Measurements from ENCODE around the gene CNR2. TPM values are rescaled to one million over a fixed set of nuclear protein-coding genes. Genes with fewer than 3 reads are reported as not detected.

The CNR2 gene
- total RNA-seq, 1 experiment from 2014 or later = not detected

GRCh38 chr1:23823767-23824166 is 89.4 kb downstream of the CNR2 start:
- Mint-ChIP-seq H3K4me3 (peak overlapping the region; percentile 93 to 97; a peak in 4 of 5 replicates), H3K27me3 (ENCODE audit: low read depth) (no peaks in the 10 kb centered on the region; the same call in 1 of the 2 replicates), H3K36me3 (ENCODE audit: insufficient read depth in 1 of 3, low read depth in 3 of 3) (no peaks in the 10 kb centered on the region; a peak in 1 of 7 replicates), H3K27ac (0 out of 7 replicates have a peak overlapping the region, but pooled peaks of 1 of the 3 experiments have one; percentile 48), H3K9me3 (no peaks in the 10 kb centered on the region), H3K4me1 (peaks cover 15 to 18% of the 10 kb centered on the region in 2 experiments)
- DNase-seq = no peak
- Histone ChIP-seq H3T11ph (ENCODE audit: low read length) (no peak overlapping the region), H3K23me2 (ENCODE audit: insufficient read length, low read depth, low read length, poor library complexity, severe bottlenecking) (peaks cover 3% of the 10 kb centered on the region), H3K79me1 (ENCODE audit: insufficient read depth, low read depth, low read length, poor library complexity, severe bottlenecking) (no peaks in the 10 kb centered on the region), H3K4me2 (ENCODE audit: insufficient read depth, insufficient read length, low read length) (peak overlapping the region; percentile 98), H3K18ac (ENCODE audit: insufficient read length, low read depth, low read length) (no peak overlapping the region), H2BK12ac (ENCODE audit: insufficient read length, low read depth, low read length) (no peak overlapping the region), H2BK5ac (ENCODE audit: insufficient read length, low read length) (no peak overlapping the region), H4K8ac (replicated peaks; ENCODE audit: insufficient read length, low read depth, low read length) (no peak overlapping the region), H2AK5ac (ENCODE audit: insufficient read length, low read length) (no peak overlapping the region), H2BK120ac (ENCODE audit: low read depth, low read length, poor library complexity, severe bottlenecking) (no peak overlapping the region), H3K27me3 (ENCODE audit: insufficient read depth, low read length) (no peaks in the 10 kb centered on the region), H3K9ac (ENCODE audit: extremely low read depth, insufficient read length, low read length) (no peak overlapping the region), H3K79me2 (ENCODE audit: insufficient read depth, low read length) (no peaks in the 10 kb centered on the region), H3K4me1 (ENCODE audit: insufficient read depth, low read length) (no peaks in the 10 kb centered on the region), H3K9me3 (ENCODE audit: control insufficient read depth, low read depth, low read length) (no peaks in the 10 kb centered on the region), H3K23ac (ENCODE audit: insufficient read length, low read depth, low read length) (no peak overlapping the region), H4K5ac (ENCODE audit: insufficient read length, low read depth, low read length) (no peak overlapping the region), H3K27ac (ENCODE audit: insufficient read length, low read depth, low read length) (no peak overlapping the region), H2BK15ac (ENCODE audit: low read depth, low read length) (no peak overlapping the region), H3K14ac (ENCODE audit: insufficient read depth, low read length) (no peak overlapping the region), H3K4ac (ENCODE audit: low read depth, low read length) (no peak overlapping the region), H2AFZ (ENCODE audit: low read length) (no peak overlapping the region), H4K91ac (ENCODE audit: insufficient read length, low read depth, low read length) (no peak overlapping the region), H4K20me1 (ENCODE audit: control insufficient read depth, insufficient read depth, insufficient read length) (no peaks in the 10 kb centered on the region), H3K56ac (ENCODE audit: insufficient read length, low read depth, low read length) (no peak overlapping the region), H2BK20ac (ENCODE audit: low read depth, low read length, poor library complexity, severe bottlenecking) (no peak overlapping the region)
- no CpG with 5 or more reads among the region's 7 CpGs for WGBS (ENCODE audit: extremely low coverage, insufficient read length, low lambda C conversion rate)
- TF ChIP-seq, protein P1, sequence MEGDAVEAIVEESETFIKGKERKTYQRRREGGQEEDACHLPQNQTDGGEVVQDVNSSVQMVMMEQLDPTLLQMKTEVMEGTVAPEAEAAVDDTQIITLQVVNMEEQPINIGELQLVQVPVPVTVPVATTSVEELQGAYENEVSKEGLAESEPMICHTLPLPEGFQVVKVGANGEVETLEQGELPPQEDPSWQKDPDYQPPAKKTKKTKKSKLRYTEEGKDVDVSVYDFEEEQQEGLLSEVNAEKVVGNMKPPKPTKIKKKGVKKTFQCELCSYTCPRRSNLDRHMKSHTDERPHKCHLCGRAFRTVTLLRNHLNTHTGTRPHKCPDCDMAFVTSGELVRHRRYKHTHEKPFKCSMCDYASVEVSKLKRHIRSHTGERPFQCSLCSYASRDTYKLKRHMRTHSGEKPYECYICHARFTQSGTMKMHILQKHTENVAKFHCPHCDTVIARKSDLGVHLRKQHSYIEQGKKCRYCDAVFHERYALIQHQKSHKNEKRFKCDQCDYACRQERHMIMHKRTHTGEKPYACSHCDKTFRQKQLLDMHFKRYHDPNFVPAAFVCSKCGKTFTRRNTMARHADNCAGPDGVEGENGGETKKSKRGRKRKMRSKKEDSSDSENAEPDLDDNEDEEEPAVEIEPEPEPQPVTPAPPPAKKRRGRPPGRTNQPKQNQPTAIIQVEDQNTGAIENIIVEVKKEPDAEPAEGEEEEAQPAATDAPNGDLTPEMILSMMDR (conservative IDR thresholded peaks at IDR 0.05) = no peak

Small RNA genes lying within 50 kb of the gene (microRNA-seq; reads per million reads assigned to microRNA genes)
- gene MIR378F (ENCODE audit: borderline microRNAs expressed) = not detected

Other genes with a start within 250 kb of the CNR2 start
- gene RPL11, start 221.6 kb downstream of the CNR2 start, total RNA-seq (2021) = 1,617 and 1,618 TPM in 2 replicates
- gene ELOA, start 169.9 kb downstream of the CNR2 start, total RNA-seq (2021) = 66.2 and 69.0 TPM in 2 replicates
- 91.2 and 92.0 TPM in 2 replicates for gene PITHD1, start 134.9 kb downstream of the CNR2 start, total RNA-seq (2021)
- gene LYPLA2, start 122.2 kb downstream of the CNR2 start, total RNA-seq (2021) = 118 and 125 TPM in 2 replicates
- gene GALE, start 112.6 kb downstream of the CNR2 start, total RNA-seq (2021) = 35.1 and 36.0 TPM in 2 replicates
- gene HMGCL, start 87.9 kb downstream of the CNR2 start, total RNA-seq (2021) = 14.0 and 15.9 TPM in 2 replicates
- 9.1 and 9.4 TPM in 2 replicates for gene FUCA1, start 45.1 kb downstream of the CNR2 start, total RNA-seq (2021)
- 86.0 and 87.6 TPM in 2 replicates for gene PNRC2, start 46.5 kb upstream of the CNR2 start, total RNA-seq (2021)
- 238 and 242 TPM in 2 replicates for gene SRSF10, start 67.0 kb upstream of the CNR2 start, total RNA-seq (2021)
- 0.07 and 0.11 TPM in 2 replicates for gene MYOM3, start 198.8 kb upstream of the CNR2 start, total RNA-seq (2021)
- gene IL22RA1, start 229.8 kb upstream of the CNR2 start, total RNA-seq (2021) = 0.13 TPM in 1 of 2 replicates, not detected in the other